ENCODE measurements around the gene PSMA8.
"Not testable (repeated sequence)": the region's sequence is repeated elsewhere in the genome, so short reads cannot be mapped to it uniquely, and the experiment has no call there.

The PSMA8 gene

DNA sequence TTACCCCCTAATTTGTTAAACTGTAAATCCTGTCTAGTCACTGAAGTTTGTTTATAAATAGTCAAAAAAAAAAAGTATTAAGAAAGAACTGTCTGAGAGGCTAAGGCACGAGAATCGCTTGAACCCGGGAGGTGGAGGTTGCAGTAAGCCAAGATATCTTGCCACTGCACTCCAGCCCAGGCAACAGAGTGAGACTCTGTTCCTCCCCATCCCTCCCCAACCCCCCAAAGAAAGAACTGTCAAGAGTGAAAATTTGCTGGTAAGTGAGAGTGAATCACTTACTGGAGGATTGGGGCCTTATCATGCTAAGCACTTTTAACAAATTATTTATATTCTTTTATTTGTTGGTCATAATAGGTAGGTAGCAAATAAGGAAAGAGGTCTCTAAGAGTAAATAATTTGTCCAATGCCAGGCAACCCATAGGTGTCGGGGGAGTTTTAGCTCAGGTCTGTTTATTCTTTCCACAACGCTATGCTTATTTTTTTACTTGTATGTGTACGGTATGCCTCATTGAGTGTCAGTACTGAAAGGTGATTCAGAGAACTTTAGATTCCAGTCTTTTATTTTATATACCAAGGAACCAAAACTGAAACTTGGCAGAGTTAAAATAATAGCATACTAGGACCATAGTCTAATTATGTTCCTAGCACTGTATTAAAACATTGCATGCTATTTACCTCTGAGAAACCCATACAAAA lies 95.0 kb downstream of the PSMA8 start:
- no peak for DNase-seq (ENCODE audit: low read depth in 1 of 2, low spot score in 1 of 2)

DNA sequence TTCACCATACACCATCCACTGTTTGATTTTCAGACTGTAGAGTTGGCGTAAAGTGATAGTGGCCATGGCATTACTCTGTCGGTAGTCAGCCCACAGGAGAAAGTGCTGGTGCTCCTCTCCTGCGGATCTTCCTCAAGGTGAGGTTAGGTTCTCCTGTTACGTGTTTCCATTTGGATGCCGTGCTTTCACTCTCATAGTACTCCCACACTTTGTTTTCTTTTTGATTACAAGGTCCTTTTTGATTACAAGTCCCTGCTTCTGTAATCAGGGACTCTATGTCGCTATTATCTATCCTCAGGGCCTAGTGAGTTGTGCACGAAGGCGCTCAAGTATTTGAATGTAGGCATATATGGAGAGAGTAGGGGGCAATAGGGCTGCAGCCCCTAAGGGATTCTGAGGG lies 96.8 kb downstream of the PSMA8 start:
- DNase-seq (ENCODE audit: low read depth in 1 of 2, low spot score in 1 of 2), result no peak

DNA sequence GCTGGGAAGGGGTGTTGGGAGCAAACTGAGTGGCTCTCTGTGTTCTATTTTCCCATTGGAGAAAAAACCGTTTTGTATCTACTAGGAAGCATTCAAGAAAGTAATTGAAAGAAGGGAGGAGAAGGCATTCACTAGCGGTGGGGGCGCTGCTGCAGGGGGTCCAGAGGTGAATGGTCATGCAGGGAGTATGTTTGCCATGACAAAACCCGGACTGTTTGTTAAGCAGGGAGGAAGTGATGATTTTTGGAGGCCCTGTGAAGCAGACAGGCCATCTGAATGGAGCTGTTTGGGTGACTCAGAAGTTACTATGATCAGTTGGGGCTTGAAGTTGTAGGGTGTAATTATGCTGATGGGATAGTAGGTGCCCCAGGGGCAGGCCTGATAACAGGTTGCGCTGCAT lies 99.5 kb downstream of the PSMA8 start:
- no peak for DNase-seq (ENCODE audit: low read depth in 1 of 2, low spot score in 1 of 2)

DNA sequence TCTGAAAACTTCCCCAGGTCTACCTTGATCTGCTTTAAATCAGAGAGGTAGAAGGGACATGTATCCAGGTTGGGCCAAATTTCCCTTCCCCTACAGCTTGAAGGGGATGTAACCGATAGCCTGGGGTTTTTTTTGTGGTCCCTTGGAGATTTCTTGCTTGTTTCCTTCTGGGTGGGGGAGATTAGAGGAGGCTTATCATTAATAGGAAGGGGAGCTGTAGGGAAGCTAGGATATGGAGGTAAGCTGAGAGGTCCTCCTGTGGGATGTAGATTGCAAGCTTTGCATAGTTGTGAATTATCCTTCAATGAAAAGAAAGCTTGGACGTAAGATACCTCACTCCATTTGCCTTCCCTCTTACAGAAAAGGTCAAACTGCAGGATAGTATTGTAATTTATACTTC lies 103.7 kb downstream of the PSMA8 start:
- not testable (repeated sequence) for DNase-seq (ENCODE audit: low read depth in 1 of 2, low spot score in 1 of 2)

DNA sequence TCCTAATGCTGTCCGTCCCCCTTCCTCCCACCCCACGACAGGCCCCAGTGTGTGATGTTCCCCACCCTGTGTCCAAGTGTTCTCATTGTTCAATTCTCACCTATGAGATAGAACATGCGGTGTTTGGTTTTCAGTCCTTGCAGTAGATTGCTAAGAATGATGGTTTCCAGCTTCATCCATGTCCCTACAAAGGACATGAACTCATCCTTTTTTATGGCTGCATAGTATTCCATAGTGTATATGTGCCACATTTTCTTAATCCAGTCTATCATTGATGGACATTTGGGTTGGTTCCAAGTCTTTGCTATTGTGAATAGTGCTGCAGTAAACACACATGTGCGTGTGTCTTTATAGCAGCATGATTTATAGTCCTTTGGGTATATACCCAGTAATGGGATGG lies 105.0 kb downstream of the PSMA8 start:
- not testable (repeated sequence) for DNase-seq (ENCODE audit: low read depth in 1 of 2, low spot score in 1 of 2)

DNA sequence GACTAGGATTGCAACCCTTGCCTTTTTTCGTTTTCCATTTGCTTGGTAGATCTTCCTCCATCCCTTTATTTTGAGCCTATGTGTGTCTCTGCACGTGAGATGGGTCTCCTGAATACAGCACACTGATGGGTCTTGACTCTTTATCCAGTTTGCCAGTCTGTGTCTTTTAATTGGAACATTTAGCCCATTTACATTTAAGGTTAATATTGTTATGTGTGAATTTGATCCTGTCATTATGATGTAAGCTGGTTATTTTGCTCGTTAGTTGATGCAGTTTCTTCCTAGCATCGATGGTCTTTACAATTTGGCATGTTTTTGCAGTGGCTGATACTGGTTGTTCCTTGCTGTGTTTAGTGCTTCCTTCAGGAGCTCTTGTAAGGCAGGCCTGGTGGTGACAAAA lies 108.7 kb downstream of the PSMA8 start:
- not testable (repeated sequence) for DNase-seq (ENCODE audit: low read depth in 1 of 2, low spot score in 1 of 2)
